ENCODE measurements around the gene ALK.

DNA sequence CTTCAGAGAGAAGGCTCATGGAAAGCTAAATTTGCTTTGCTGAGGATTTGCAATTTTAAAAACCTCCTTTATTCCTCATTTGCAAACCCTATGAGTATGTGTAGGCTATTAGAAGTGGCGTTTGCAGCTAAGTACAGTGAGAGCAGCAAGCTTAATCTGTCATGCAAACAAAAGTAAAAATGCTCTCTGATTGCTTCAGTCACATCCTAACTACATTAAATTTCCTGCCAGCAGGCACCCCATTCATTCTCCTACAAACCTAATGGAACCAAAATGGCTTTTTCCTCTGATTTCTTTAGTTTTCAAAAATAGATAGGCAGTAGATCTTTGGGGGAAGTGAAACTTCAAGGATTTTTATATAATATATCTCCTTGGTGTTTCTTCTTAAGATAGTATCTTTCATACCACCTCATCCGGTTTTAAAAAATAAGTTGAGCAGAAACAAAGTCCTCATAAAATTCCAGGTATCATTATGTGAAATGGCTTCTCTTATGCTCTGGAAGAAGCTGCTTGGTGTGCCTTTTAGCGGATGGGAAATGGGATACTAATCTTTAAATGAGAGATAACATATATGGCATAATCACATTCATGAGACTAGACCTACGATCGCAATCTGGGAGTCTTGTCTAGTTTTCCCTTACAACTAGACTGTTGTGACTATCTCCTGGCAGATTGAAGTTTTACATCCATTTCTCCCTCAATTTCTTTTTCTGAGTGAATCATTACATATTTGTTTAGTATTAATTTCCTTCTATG is 757.1 kb downstream of the ALK start:
- TF ChIP-seq, protein P1, sequence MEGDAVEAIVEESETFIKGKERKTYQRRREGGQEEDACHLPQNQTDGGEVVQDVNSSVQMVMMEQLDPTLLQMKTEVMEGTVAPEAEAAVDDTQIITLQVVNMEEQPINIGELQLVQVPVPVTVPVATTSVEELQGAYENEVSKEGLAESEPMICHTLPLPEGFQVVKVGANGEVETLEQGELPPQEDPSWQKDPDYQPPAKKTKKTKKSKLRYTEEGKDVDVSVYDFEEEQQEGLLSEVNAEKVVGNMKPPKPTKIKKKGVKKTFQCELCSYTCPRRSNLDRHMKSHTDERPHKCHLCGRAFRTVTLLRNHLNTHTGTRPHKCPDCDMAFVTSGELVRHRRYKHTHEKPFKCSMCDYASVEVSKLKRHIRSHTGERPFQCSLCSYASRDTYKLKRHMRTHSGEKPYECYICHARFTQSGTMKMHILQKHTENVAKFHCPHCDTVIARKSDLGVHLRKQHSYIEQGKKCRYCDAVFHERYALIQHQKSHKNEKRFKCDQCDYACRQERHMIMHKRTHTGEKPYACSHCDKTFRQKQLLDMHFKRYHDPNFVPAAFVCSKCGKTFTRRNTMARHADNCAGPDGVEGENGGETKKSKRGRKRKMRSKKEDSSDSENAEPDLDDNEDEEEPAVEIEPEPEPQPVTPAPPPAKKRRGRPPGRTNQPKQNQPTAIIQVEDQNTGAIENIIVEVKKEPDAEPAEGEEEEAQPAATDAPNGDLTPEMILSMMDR (IDR thresholded peaks at IDR 0.05): no peak
- no peak for TF ChIP-seq POLR2A (IDR thresholded peaks at IDR 0.05)
